GM23338 (cell line): Measurements from ENCODE around the gene ANKFN1. TPM values are rescaled to one million over a fixed set of nuclear protein-coding genes. Genes with fewer than 3 reads are reported as not detected.

ENCODE experiments used
- ATAC-seq: fragments of 200-7000 bp; cut with Tn5 transposase; 3 replicates; pipeline ENCODE4 v1.9.1; 2020
- DNase-seq: peaks from one replicate; pipeline ENCODE4 v3.0.0-alpha.2; 2015; ENCODE audit warnings: low spot score
- H2AFZ ChIP-seq: fragments of 200-600 bp; sonication (generic); 2 replicates; pipeline ENCODE4 v1.8.0; 2016; ENCODE audit warnings: antibody characterized with exemption, mild to moderate bottlenecking, moderate library complexity
- H3F3A ChIP-seq: fragments of 200-600 bp; sonication (generic); replicated peaks from 2 replicates; pipeline ENCODE4 v1.8.0; 2017; ENCODE audit warnings: antibody characterized with exemption, mixed run types, low read depth
- H3K27ac ChIP-seq: fragments of 200-600 bp; sonication (generic); 2 replicates; pipeline ENCODE4 v1.6.1; 2016; ENCODE audit warnings: low read depth
- H3K27me3 ChIP-seq: fragments of 200-600 bp; sonication (generic); 2 replicates; pipeline ENCODE4 v1.8.0; 2016; ENCODE audit warnings: mild to moderate bottlenecking, mixed run types, moderate library complexity; ENCODE audit not compliant: insufficient read depth
- H3K36me3 ChIP-seq: fragments of 200-600 bp; sonication (generic); 2 replicates; pipeline ENCODE4 v1.8.0; 2016; ENCODE audit warnings: mild to moderate bottlenecking; ENCODE audit not compliant: insufficient read depth
- H3K4me1 ChIP-seq: fragments of 200-600 bp; sonication (generic); 2 replicates; pipeline ENCODE4 v1.8.0; 2016; ENCODE audit warnings: mild to moderate bottlenecking, moderate library complexity; ENCODE audit not compliant: insufficient read depth
- H3K4me2 ChIP-seq: fragments of 200-600 bp; sonication (generic); 2 replicates; pipeline ENCODE4 v1.7.1; 2017; ENCODE audit warnings: mixed run types
- H3K4me3 ChIP-seq: fragments of 200-600 bp; sonication (generic); 2 replicates; pipeline ENCODE4 v1.6.1; 2016; ENCODE audit warnings: mixed run types
- H3K79me2 ChIP-seq: fragments of 200-600 bp; sonication (generic); replicated peaks from 2 replicates; pipeline ENCODE4 v1.8.0; 2017; ENCODE audit warnings: mild to moderate bottlenecking; ENCODE audit not compliant: insufficient read depth
- H3K9me2 ChIP-seq: fragments of 200-600 bp; sonication (generic); 2 replicates; pipeline ENCODE4 v1.8.0; 2017; ENCODE audit not compliant: insufficient read depth
- H4K20me1 ChIP-seq: fragments of 200-600 bp; sonication (generic); replicated peaks from 2 replicates; pipeline ENCODE4 v1.8.0; 2017; ENCODE audit warnings: mild to moderate bottlenecking; ENCODE audit not compliant: insufficient read depth
- H3K27ac Mint-ChIP-seq: 2 replicates; pipeline ENCODE4 v1.8.0; 2020; ENCODE audit warnings: inconsistent platforms, mild to moderate bottlenecking, moderate library complexity, mixed read lengths
- H3K27me3 Mint-ChIP-seq: 3 replicates; pipeline ENCODE4 v1.8.0; 2022; ENCODE audit warnings: low read depth, mild to moderate bottlenecking, moderate library complexity, mixed read lengths, inconsistent platforms; ENCODE audit not compliant: insufficient read depth, poor library complexity
- H3K36me3 Mint-ChIP-seq: 3 replicates; pipeline ENCODE4 v1.8.0; 2021; ENCODE audit warnings: low read depth, mild to moderate bottlenecking, inconsistent platforms, moderate library complexity, mixed read lengths
- H3K4me1 Mint-ChIP-seq: 3 replicates; pipeline ENCODE4 v1.8.0; 2020; ENCODE audit warnings: mild to moderate bottlenecking, inconsistent platforms, mixed read lengths
- H3K4me3 Mint-ChIP-seq: 3 replicates; pipeline ENCODE4 v1.8.0; 2021; ENCODE audit warnings: moderate library complexity, mild to moderate bottlenecking, inconsistent platforms, mixed read lengths
- H3K9me3 Mint-ChIP-seq: 3 replicates; pipeline ENCODE4 v1.8.0; 2020; ENCODE audit warnings: moderate library complexity, mild to moderate bottlenecking, inconsistent platforms, mixed read lengths
- CREB1 ChIP-seq: fragments of 250-450 bp; sonication (Bioruptor Pico); IDR thresholded peaks from 2 replicates; pipeline ENCODE4 v1.5.0; 2020; ENCODE audit warnings: low read depth, mild to moderate bottlenecking, moderate library complexity
- CTCF ChIP-seq, 2 experiments: fragments of 200-600 bp in 1 of 2; sonication (generic) in 1 of 2; conservative IDR thresholded peaks; 2 replicates each; pipeline versions ENCODE4 v1.5.1 to v1.6.1; 2016 to 2017; ENCODE audit warnings: antibody characterized with exemption in 2 of 2, low read depth in 2 of 2, mild to moderate bottlenecking in 2 of 2, moderate library complexity in 1 of 2
- EZH2 ChIP-seq: fragments of 200-600 bp; sonication (generic); IDR thresholded peaks from one replicate; pipeline ENCODE4 v1.8.0; 2017; ENCODE audit warnings: antibody characterized with exemption, mild to moderate bottlenecking, low read depth; ENCODE audit not compliant: unreplicated experiment
- EZH2phosphoT487 ChIP-seq: fragments of 200-600 bp; sonication (generic); IDR thresholded peaks from one replicate; pipeline ENCODE4 v1.8.1; 2018; ENCODE audit warnings: antibody characterized with exemption; ENCODE audit not compliant: unreplicated experiment
- JUNB ChIP-seq: IDR thresholded peaks from one replicate; pipeline ENCODE4 v1.6.1; 2016; ENCODE audit warnings: antibody characterized with exemption; ENCODE audit not compliant: unreplicated experiment
- NANOG ChIP-seq: IDR thresholded peaks from 2 replicates; pipeline ENCODE4 v1.6.1; 2016; ENCODE audit warnings: antibody characterized with exemption, borderline replicate concordance
- POLR2AphosphoS5 ChIP-seq: IDR thresholded peaks from 2 replicates; pipeline ENCODE4 v1.6.1; 2016; ENCODE audit warnings: antibody characterized with exemption, low read depth
- REST ChIP-seq: IDR thresholded peaks from one replicate; pipeline ENCODE4 v1.6.1; 2018; ENCODE audit warnings: antibody characterized with exemption; ENCODE audit not compliant: unreplicated experiment
- STAT1 ChIP-seq: IDR thresholded peaks from one replicate; pipeline ENCODE4 v1.6.1; 2016; ENCODE audit warnings: antibody characterized with exemption; ENCODE audit not compliant: unreplicated experiment
- ZNF114 ChIP-seq: fragments of 250-450 bp; sonication (Bioruptor Pico); IDR thresholded peaks from 2 replicates; pipeline ENCODE4 v1.5.0; 2020; ENCODE audit warnings: mild to moderate bottlenecking, moderate library complexity
- ZNF331 ChIP-seq: fragments of 250-450 bp; sonication (Bioruptor Pico); IDR thresholded peaks from 2 replicates; pipeline ENCODE4 v1.5.0; 2020; ENCODE audit warnings: low read depth, mild to moderate bottlenecking, moderate library complexity
- ZNF462 ChIP-seq: fragments of 250-450 bp; sonication (Bioruptor Pico); IDR thresholded peaks from 2 replicates; pipeline ENCODE4 v1.5.0; 2020; ENCODE audit warnings: mild to moderate bottlenecking, moderate library complexity
- polyA plus RNA-seq: library from polyadenylated mRNA; unstranded; fragments of >200 nt; fragmentation: Nextera tagmentation; extraction: Ambion mirVana; gene quantifications from 2 replicates; pipeline ENCODE4 v1.2.1, GENCODE V29; 2016
- total RNA-seq: library from RNA; depleted of rRNA; stranded (reverse); fragments of >200 nt; shearing (Covaris generic); gene quantifications from 2 replicates; pipeline ENCODE4 v1.2.3, GENCODE V29; 2014
- TF ChIP-seq, protein P1 (sequence below): IDR thresholded peaks from 2 replicates; pipeline ENCODE4 v1.6.1; 2016; ENCODE audit warnings: antibody characterized with exemption

Gene ANKFN1
- total and polyA plus RNA-seq, 2 experiments from 2014 or later, result not detected

GRCh38 chr17:56482229-56482628 lies 329.0 kb downstream of the ANKFN1 start:
- Histone ChIP-seq H3K4me2 (no peak overlapping the region), H3K9me2 (no peaks in the 10 kb centered on the region), H2AFZ (no peak overlapping the region), H3K36me3 (no peaks in the 10 kb centered on the region), H3K27me3 (no peaks in the 10 kb centered on the region), H3K4me3 (no peak overlapping the region), H4K20me1 (no peaks in the 10 kb centered on the region), H3F3A (no peaks in the 10 kb centered on the region), H3K4me1 (no peaks in the 10 kb centered on the region), H3K27ac (no peak overlapping the region), H3K79me2 (no peaks in the 10 kb centered on the region)
- Mint-ChIP-seq H3K27me3 (peaks cover 4% of the 10 kb centered on the region), H3K4me1 (no peaks in the 10 kb centered on the region; the same call in 2 of the 3 replicates), H3K9me3 (no peaks in the 10 kb centered on the region), H3K36me3 (no peaks in the 10 kb centered on the region), H3K4me3 (no peak overlapping the region), H3K27ac (no peak overlapping the region)
- TF ChIP-seq ZNF114 (CRISPR knock-in tag) (no peak), STAT1 (no peak), CREB1 (no peak), EZH2phosphoT487 (no peak), CTCF (conservative IDR thresholded peaks at IDR 0.05; ENCODE audit: low read depth in 2 of 2) (no peak), REST (no peak), EZH2 (no peak), JUNB (no peak), NANOG (no peak), ZNF331 (CRISPR knock-in tag) (no peak), POLR2AphosphoS5 (no peak), ZNF462 (CRISPR knock-in tag) (no peak)
- TF ChIP-seq, protein P1, sequence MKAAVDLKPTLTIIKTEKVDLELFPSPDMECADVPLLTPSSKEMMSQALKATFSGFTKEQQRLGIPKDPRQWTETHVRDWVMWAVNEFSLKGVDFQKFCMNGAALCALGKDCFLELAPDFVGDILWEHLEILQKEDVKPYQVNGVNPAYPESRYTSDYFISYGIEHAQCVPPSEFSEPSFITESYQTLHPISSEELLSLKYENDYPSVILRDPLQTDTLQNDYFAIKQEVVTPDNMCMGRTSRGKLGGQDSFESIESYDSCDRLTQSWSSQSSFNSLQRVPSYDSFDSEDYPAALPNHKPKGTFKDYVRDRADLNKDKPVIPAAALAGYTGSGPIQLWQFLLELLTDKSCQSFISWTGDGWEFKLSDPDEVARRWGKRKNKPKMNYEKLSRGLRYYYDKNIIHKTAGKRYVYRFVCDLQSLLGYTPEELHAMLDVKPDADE, result no peak
- DNase-seq (no peak), ATAC-seq (no peak)
